ENCODE results near the gene MYLK.

Gene MYLK

DNA sequence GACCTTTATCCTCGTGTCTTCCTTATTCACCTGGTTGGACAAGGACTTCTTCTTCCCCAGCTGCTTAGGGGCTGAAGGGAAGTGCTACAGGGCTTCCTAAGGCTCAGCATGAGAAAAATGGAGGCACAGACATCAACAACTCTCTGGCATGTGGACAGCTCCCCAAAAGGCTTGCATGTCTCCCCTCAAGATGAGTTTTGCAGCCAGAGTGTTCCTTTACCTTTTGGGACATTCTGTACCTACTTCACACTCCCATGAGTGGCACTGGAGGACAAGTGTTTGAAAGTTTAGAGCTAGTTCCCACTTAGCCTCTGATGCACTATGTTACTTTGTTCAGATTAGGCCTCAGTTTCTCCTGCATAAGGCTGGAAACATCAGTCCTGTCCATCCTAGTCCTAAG, 222.2 kb downstream of the MYLK start:
- no peak for DNase-seq

DNA sequence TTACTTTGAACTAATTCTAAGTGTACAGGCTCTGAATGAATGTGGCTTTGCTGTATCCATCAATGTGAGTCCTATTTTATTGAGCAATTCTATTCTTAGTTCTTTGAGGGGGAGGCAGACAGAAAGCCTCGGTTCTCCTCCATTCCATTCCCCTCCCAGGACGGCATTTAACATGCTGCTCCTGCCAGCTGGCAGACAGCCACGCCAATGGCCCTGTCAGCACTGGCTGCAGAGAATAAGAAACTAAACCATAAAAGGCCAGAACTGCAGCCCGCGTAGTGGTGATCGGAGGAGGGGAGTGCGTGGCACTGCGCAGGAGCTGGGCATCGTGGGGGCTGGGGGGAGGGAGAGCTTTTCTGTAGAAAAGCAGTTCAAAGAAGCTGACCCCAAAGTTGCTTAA, 223.2 kb downstream of the MYLK start:
- peak; percentile 91 for DNase-seq

DNA sequence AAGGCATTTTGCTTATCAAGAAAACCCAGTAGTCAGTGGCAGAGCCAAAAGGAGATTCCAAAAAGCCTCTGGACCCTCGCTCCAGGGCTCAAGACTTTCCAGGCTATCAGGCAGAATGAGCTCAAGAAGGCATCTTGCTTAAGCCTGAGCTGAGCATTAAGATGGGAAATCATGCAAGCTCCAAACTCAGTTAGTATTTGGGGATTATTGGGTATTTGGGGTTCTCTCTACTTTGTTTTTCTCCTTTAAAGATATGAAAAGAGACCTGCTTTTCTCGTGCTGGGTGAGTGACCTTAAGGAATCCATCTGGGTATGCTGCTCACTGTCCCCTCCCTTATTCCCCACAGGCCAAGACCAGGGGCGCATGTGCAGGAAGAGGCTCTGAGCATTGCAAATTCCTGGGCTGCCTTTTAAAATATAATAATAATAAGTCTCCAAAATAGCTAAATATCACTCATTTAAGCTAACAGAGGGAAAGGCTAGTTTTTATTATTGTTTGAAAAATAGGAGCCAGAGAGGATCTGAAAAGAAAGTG, 223.9 kb downstream of the MYLK start:
- DNase-seq, result no peak

DNA sequence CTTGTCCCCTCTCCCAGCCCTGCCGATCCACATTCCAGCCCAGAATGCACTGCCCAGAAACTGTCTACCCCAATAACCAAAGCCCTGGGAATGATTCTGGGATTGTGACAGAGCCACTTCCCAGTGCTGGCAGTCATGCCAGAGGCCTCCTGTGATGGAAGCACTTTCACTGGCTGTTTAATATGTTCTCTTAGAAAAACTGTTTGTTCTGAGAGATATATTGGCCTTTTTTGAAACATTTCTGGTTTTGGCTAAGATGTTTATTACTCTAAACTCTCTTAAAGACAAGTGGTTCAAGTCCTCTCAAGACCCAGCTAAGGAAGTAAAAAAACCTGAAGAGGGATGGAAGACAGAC, 225.3 kb downstream of the MYLK start:
- DNase-seq, result no peak

DNA sequence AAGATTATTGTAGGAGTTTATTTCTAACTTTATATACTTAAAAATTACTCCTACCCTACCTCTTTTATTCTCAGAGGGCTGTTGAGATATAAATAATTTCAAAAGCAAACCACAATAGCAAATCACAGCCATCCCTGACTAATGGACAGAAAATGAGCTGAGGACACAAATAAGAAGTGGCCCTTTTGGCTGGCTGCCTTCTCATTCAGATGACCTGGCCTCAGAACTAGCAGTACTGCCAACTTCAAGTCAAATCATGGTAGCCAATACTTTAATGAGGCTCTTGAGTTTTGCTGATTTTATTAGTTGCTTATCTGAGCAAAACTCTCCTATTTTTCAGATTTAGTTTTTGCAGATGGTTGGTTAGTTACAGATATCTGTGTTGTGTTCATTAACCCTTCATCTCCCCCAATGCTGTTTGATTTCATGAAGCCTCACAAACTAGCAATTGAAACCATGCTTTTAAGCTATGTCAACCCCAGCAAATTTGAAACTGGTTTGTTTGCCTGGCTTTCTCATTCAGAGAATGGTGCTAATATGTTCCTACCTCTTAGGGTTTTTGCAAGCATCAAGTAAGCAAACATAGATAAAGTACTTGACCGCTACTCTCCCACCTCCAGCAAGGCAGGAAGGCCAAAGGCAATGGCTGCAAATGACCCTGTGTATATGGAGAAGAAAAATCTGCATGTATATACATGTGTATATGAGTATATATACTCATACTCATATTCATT, 225.8 kb downstream of the MYLK start:
- peak; percentile 53 for DNase-seq

DNA sequence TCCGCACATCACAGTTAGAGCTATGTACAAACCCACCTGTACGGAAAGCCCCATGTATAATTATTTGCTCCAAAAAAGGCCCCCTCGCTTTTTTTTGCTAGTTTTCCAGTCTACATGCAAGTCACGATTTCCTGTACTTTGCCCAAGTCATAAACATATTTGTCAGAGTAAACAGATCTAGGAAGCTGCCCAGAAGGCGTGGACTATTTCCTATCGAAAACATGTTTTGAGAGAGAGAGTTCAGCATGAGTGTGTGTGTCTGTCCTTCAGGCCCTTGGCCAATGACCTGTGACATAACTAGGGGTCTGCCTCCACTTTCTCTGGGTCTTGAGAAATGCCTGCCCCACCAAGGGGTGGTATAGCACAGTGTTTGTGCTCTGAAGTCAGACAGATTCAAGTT, 226.6 kb downstream of the MYLK start:
- DNase-seq, result no peak

DNA sequence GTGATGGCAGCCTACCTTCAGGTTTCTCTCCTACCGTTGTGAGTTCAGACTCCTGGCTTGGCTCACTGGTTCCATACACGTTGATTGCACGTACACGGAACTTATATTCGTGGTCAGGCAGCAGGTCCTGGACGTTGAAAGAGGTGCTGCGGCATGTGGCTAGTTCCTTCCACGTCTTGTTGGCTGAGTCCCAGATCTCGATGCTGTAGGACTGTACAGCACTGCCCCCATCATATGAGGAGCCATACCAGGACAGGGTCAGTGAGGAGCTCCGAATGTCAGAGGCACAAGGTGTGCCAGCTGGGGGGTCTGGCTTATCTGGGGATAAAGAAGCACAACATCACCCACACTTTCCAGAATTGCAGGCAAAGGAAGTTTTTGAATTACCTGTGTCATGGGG, 227.0 kb downstream of the MYLK start:
- no peak for DNase-seq

DNA sequence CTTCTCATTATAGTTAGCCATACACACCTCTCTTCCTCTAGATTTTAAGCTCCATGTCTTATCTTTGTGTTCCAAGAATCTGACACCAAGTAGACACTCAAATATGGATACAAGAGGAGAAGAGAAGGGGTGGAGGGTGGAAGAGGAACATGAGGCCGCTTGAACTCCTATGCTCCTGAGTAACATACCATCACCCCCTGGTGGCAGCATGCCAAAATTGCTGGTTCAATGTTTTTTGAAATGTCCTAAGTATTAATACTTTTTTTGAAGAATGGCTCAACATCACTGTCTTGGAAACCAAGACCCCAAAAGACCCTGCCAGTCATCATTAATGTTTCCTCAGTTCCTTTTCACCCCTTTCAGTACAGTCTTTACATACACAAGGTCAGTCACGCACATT, 227.4 kb downstream of the MYLK start:
- no peak for DNase-seq

DNA sequence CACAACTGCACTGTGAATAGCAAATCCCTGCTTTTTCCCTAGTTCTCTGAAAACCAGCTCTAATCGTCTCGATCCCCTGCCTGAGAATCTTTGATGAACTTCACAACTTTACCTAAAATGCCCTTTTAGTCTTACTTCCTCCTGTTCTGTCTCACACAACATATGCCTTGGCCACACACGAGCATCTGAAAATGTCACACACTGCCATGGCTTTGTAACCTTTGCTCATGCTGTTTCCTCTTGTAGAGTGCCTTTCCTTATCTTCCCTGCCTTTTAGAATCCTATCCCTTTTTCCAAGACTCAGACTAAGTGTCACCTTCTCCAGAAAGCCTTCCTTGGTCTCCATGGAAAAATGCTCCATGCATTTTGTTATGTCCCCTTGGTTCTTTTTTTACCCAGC, 227.9 kb downstream of the MYLK start:
- DNase-seq, result no peak

DNA sequence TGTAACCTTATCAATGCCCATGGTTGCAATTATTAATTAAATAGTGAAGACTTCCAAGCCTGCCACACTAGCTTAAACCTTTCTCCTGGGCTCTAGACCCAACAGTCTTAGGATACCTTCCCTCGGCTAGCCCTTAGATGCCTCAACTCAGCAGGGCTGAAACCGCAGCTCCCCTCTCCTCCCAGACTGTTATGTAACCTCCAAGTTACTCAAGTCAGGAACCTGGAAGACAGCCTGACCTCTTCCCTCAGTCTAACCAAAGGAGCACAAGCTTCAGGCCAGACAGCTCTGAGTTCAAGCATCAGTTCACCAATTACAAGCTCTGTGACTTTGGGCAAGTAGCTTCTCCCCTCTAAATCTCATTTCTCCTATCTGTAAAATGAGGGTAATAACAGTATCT, 228.7 kb downstream of the MYLK start:
- no peak for DNase-seq

DNA sequence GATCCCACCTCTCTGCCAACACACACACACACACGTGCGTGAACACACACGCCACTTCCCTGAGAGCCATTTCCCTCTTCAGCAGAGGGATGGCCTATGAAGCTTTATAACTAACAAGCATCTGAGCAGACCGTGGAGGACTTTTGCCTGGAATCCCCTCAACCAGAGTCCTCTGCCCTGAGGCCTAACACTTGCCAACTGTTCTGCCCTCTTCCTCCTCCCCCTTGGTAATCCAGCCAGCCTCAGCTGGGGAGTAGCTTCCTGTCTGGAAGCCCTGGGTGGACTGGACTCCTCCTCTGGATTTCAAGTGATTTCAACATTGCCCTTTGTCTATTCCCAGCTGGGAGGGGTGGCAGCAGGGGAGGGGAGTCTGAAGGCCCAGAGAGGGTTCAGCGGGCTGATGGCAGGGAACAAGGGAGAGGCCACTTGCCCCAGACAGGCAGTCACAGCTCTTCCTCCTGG, 230.9 kb downstream of the MYLK start:
- DNase-seq, result peak; percentile 93

DNA sequence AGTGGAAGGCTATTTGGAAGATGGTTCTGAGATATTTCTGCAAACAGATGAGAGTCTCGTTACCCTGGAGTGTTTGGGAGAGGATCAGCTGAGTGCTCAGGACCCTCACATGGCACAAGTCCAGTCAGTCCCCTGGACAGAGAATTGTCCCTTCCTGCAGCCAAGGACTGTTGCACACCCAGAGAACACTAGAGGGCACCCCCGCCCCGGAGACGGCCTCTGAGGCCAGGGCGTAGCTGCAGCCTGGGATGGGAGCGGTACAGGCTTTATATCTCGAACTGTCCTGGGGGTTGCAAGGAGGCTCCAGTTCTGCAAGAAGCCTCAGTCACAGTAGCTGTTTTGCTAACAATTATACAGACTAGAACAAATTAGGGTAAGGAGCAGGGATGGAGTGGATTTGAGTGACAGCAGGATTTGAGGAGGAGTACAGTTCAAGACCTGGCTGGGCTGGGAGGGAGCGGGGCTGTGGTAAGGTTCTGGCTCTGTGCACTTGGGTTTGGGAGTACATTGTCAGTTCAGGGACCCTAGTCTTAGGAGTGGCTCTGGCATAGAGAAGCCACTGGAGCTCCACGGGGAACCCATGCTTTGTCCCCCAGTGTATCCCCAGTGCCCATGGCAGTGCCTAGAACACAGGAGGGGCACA, 231.7 kb downstream of the MYLK start:
- DNase-seq, result peak; percentile 76

DNA sequence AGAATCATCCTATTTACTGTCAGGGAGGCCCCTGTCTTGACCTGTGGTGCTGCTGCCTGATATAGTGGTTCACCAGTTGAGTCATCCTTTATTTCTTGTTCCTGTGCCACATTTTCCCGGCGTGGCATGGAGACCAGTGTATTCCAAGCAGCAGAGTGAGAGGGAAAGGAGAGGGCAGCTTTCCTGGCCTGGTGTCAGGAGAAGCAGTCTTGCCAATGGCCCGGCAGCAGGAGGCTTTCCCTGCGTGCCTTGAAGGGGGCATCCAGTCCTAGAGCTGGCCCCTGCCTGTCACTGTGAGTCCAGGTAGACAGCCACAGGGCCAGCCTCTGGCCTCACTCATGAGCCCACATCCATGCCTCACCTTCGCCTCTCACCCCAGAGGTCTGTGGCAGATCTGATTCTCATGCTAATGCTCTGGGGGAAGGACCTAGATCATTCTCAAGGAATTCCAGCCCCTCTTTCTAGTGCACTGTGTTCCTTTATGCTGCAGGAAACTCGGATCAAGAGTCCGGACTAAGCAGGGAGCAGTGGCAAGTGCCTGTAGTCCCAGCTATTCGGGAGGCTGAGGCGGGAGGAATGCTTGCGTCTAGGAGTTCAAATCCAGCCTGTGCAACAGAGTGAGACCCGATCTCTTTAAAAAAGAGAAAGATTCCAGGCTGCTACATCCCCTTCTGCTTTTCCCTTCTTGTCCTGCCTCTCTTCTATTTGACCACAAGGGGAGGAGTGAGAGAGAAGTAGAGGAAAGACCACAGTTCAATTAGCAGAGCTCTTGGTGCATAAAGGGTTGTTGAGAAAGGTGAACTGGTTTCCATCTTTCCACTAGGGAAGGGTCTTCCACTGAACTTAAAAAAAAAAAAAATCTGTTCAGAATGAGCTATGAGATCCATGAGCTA, 232.4 kb downstream of the MYLK start:
- DNase-seq, result no peak

DNA sequence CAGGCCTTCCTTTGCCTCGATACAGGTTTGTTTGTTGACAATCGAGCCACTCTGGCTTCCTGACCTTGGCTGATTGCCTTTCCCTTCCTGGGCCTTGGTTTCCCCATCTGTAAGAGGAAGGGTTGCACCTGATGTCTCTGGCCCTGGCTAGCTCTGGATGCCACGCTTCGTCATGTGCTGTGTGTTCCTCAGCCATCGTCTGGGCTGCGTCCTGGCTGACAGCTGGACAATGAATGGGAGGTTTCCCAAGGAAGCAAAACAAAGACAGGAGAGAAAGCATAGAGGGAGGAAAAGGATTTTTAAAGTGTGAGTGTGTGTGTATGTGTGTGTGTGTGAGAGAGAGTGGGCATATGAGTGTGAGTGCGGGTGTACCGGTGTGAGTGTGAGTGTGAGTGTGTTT, 234.0 kb downstream of the MYLK start:
- no peak for DNase-seq

DNA sequence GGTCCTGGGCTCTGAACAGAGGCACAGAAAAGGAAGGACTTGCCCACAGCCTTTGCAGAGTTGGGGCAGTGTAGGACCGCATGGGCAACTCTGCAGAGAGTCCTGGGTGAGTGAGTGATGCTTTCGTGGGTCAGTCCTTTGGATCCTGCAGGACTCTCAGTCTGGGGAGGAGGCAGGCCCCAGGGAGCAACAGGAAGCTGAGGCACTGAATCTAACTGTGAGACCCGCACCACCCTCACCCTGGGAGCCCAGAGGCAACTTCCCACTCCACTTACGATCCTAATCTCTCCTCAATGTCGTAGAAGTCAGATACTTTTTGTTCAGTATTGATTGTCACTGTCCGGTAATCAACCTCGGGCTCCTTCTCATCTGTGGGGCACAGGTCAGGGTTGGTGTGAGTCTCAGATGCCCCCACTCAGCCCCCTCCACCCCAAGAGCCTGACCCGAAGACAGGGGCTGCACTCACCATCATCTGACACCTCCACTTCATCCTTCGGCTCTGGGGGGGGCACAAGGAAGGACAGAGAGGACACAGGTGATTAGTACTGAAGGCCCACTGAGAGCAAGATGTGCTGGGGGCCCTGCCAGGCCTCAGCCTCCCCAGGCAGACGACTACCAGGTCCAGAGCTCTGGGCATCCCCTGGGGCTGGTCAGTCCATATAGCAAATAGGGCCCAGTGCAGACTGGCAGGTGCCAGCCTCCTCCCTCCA, 235.3 kb downstream of the MYLK start:
- no peak for DNase-seq

DNA sequence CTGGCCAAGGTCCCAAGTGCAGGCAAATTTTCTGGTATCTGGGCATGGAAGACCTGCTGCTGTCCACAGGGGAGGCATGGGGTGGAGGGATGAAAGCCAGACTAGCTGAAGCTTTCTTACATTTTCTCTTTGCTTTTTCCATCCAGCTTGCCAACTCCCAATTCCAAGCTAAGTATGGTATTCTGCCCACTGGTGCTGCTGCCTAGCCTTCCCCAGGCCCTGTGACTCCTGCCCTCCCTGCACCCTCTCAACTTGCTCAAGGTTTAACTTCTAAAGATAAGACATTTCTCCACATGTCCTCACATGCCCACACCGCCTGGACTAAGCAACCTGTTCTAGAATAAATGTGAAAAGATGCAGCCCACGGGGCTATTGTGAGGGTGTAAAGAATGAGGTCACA, 239.8 kb downstream of the MYLK start:
- DNase-seq, result no peak

DNA sequence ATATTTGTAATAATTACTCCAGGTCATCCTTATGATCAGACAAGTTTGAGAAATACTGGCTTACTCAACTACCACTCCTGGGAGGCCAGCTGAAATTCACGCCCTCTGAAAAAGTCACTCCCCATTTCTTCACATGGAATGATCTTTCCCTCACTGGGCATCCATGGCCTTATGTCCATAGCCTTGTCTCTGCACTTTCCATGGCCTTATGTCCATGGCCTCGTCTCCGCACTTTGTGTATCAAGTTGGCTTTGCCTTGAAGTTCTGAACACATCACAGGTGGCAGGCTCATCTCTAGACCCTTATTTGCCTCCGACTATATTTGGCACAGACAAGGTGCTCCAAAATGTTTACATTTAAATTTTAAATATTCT, 241.2 kb downstream of the MYLK start:
- DNase-seq, result no peak

DNA sequence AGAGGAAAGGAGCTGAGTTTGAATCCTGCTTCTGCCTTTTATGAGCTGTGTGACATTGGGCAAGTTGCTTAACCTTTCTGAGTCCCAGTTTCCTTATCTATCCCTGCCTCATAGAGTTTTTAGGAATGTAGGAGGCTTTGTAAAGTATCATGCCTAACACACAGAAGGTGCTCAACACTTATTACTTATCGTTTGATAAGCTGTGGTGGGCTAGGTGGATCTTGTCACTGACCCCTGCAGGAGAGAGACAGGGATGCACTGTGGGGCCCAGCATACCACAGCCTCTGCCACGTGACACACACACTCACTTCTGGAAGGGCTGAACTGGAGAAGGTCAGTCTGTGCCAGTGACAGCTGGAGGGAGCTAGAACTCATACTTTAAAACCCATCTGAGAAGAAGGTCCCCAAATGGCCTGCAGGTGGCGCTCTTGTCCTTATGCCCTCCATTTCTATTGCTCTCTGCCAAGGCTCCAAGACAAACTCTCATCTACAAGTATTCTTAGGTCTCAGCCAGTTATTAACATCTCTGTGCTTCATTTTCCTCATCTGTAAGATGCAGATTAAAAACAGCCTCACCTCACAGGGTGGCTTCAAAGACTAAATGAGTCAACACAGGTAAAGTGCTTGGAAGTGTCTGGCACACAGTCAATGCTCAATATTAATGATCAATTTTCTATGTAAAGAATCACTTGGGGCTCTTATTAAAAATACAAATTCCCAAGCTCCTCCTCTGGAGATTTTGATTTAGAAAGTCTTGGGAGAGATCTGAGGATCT, 241.8 kb downstream of the MYLK start:
- DNase-seq, result peak; percentile 64

DNA sequence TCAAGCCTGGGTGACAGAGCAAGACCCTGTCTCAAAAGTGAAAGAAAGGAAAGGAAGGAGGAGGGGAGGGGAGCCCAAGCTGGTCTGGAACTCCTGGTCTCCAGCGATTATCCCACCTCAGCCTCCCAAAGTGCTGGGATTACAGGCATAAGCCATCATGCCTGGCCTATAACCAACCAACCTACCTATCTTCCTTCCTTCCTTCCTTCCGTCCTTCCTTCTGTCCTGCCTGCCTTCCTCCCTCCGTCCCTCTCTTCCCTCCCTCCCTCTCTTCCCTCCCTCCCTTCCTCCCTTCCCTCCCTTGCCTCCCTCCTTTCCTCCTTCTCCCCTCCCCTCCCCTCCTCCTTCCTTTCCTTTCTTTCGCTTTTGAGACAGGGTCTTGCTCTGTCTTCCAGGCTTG, 242.6 kb downstream of the MYLK start:
- no peak for DNase-seq

DNA sequence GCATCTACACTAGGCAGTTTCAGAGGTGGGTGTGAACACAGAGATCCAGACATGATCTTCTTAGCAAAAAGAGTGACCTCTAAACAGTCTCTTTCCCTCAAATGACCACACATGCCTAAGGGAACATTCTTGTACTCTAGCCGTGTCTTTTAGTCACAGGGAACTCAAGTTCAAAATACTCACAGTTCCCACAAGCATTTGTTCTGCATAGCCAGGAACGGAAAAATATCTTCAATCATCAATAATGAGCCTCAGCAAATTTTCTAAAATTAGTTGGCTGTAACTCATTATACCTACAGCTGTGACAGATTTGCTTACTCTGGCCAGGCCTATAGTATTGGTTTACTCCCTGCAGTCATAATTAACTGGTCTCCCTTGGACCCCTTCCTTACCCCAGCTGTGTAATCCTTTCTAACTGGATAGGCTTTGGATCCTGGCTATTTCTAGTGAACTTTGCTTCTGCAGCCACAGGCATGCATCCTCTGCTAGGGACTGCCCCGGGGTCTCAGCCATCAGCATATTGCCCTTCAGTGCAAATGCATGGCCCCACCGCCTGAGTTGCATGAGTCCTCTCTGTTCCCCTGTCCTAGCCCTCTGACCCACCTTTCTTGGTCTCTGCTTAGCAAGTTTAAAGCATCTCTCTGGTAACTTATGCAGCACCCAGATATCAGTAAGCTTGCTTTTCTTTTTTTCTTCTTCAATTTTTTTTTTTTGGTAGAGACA, 243.2 kb downstream of the MYLK start:
- no peak for DNase-seq

DNA sequence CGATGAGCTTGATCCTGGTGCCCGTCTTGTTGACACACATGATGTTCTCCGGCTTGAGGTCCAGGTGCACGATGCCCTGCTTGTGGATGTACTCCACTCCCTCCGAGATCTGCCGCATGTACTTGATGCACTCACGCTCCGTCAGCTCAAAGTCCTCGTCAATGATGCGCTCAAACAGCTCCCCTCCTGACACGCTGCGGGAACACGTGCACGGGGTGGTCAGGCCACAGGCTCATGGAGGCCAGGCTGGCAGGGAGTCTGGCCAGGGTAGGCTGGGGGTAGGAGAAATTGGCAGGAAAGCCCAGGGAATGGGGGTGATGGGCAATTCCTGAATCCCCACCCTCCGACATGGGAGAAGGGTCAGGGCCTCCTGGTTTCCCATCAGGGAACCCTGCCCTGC, 243.8 kb downstream of the MYLK start:
- DNase-seq, result no peak

All from NCI-H2029 (cell line).